Measurements from ENCODE around the gene F10.

GRCh38 chr13:113152984-113153809 lies 30.6 kb downstream of the F10 start:
- TF ChIP-seq CTCF (conservative IDR thresholded peaks at IDR 0.05; ENCODE audit: low read length) (no peak), EZH2phosphoT487 (IDR thresholded peaks at IDR 0.05; ENCODE audit: borderline replicate concordance) (no peak)
